Hepatocyte (in vitro differentiated cells): ENCODE measurements around the gene CLDN15. TPM values are rescaled to one million over a fixed set of nuclear protein-coding genes. Genes with fewer than 3 reads are reported as not detected.

Experiments
- DNase-seq: peaks from one replicate; pipeline ENCODE4 v3.0.0-alpha.2; 2016; ENCODE audit warnings: low spot score
- H2AFZ ChIP-seq: fragments of 200-600 bp; sonication (generic); 2 replicates; pipeline ENCODE4 v1.6.0; 2016; ENCODE audit warnings: antibody characterized with exemption, mild to moderate bottlenecking
- H3K27ac ChIP-seq: fragments of 200-600 bp; sonication (generic); 2 replicates; pipeline ENCODE4 v1.5.1; 2016; ENCODE audit warnings: mild to moderate bottlenecking
- H3K27me3 ChIP-seq: fragments of 200-600 bp; sonication (generic); 2 replicates; pipeline ENCODE4 v1.6.1; 2016
- H3K36me3 ChIP-seq: fragments of 200-600 bp; sonication (generic); replicated peaks from 2 replicates; pipeline ENCODE4 v1.5.1; 2016; ENCODE audit warnings: low read depth; ENCODE audit not compliant: insufficient read depth
- H3K4me1 ChIP-seq: fragments of 200-600 bp; sonication (generic); 2 replicates; pipeline ENCODE4 v1.5.1; 2016; ENCODE audit warnings: mild to moderate bottlenecking, moderate library complexity; ENCODE audit not compliant: insufficient read depth
- H3K4me2 ChIP-seq: fragments of 200-600 bp; sonication (generic); 2 replicates; pipeline ENCODE4 v1.6.0; 2016
- H3K4me3 ChIP-seq: fragments of 200-600 bp; sonication (generic); 2 replicates; pipeline ENCODE4 v1.5.1; 2016; ENCODE audit warnings: mild to moderate bottlenecking
- H3K79me2 ChIP-seq: fragments of 200-600 bp; sonication (generic); 2 replicates; pipeline ENCODE4 v1.6.0; 2017; ENCODE audit warnings: mild to moderate bottlenecking
- H3K9me2 ChIP-seq: fragments of 200-600 bp; sonication (generic); replicated peaks from 2 replicates; pipeline ENCODE4 v1.6.0; 2017; ENCODE audit warnings: mild to moderate bottlenecking; ENCODE audit not compliant: insufficient read depth
- H3K9me3 ChIP-seq: fragments of 200-600 bp; sonication (generic); 2 replicates; pipeline ENCODE4 v1.5.1; 2016; ENCODE audit warnings: low read depth, mild to moderate bottlenecking
- H4K20me1 ChIP-seq: fragments of 200-600 bp; sonication (generic); 2 replicates; pipeline ENCODE4 v1.6.0; 2016; ENCODE audit warnings: mild to moderate bottlenecking; ENCODE audit not compliant: insufficient read depth, poor library complexity, severe bottlenecking
- CTCF ChIP-seq: fragments of 200-600 bp; sonication (generic); IDR thresholded peaks from 2 replicates; pipeline ENCODE4 v1.5.1; 2016; ENCODE audit warnings: antibody characterized with exemption, mild to moderate bottlenecking; ENCODE audit not compliant: poor library complexity
- EZH2 ChIP-seq: fragments of 200-600 bp; sonication (generic); IDR thresholded peaks from 2 replicates; pipeline ENCODE4 v1.6.1; 2016; ENCODE audit warnings: antibody characterized with exemption, mild to moderate bottlenecking, borderline replicate concordance
- EZH2phosphoT487 ChIP-seq: fragments of 200-600 bp; sonication (generic); IDR thresholded peaks from one replicate; pipeline ENCODE4 v1.6.1; 2018; ENCODE audit warnings: antibody characterized with exemption, mild to moderate bottlenecking, low read depth, moderate library complexity; ENCODE audit not compliant: unreplicated experiment, severe bottlenecking
- WGBS: methylation state at CpG from one replicate; pipeline ENCODE4 v1.1.6; 2016; ENCODE audit warnings: low lambda C conversion rate; ENCODE audit errors: missing lambda C conversion rate; 5-methylcytosine and 5-hydroxymethylcytosine counted together
- polyA plus RNA-seq: library from polyadenylated mRNA; unstranded; fragments of >200 nt; fragmentation: Nextera tagmentation; extraction: Ambion mirVana; gene quantifications from 2 replicates; pipeline ENCODE4 v1.2.1, GENCODE V29; 2016
- total RNA-seq: library from RNA; depleted of rRNA; stranded (reverse); fragments of >200 nt; gene quantifications from 2 replicates; pipeline ENCODE4 v1.2.3, GENCODE V29; 2014

CLDN15 gene
- total and polyA plus RNA-seq, 2 experiments from 2014 or later, result 14.3 to 25.7 TPM

- no peaks in the 10 kb centered on the region for H3K4me1 ChIP-seq
- no peak overlapping the region for H3K4me2 ChIP-seq
- WGBS, result 88% methylated on average over 13 of the region's 14 CpGs
- H3K79me2 ChIP-seq, result no peaks in the 10 kb centered on the region
- H3K36me3 ChIP-seq, result no peaks in the 10 kb centered on the region
- no peak for DNase-seq
- peaks cover 30% of the 10 kb centered on the region for H3K27me3 ChIP-seq
- no peaks in the 10 kb centered on the region for H3K9me2 ChIP-seq
- no peak overlapping the region for H3K4me3 ChIP-seq
- H4K20me1 ChIP-seq, result no peaks in the 10 kb centered on the region
- H2AFZ ChIP-seq, result no peak overlapping the region
- no peak overlapping the region for H3K27ac ChIP-seq
- TF ChIP-seq EZH2 (no peak), CTCF (no peak), EZH2phosphoT487 (no peak)
- no peaks in the 10 kb centered on the region for H3K9me3 ChIP-seq
Measured at GRCh38 chr7:101198476-101198875, 39.1 kb downstream of the CLDN15 start.

DNA sequence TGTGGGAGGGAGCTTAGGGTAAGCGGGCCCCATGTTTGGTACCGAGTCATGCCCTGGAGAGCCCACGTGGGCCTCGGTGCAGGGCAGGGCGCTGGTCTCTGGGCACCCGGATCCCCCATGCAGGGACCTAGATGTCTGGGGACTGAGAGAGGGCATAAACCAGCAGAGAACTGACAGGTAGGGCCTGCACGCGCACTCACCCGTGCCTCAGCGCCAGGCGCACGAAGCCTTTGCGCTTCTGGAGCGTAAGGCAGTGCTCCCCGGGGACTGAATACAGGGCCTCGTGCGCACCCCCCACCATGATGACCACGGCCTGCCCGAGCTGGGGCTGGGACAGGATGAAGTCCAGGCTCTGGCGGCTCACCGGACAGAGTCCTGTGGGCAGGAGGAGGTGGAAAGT lies 39.6 kb downstream of the CLDN15 start:
- no peak overlapping the region for H3K4me2 ChIP-seq
- no peaks in the 10 kb centered on the region for H3K9me2 ChIP-seq
- no peak overlapping the region for H2AFZ ChIP-seq
- no peaks in the 10 kb centered on the region for H3K4me1 ChIP-seq
- no peak overlapping the region for H3K27ac ChIP-seq
- no peak overlapping the region for H3K4me3 ChIP-seq
- no peaks in the 10 kb centered on the region for H3K36me3 ChIP-seq
- H3K79me2 ChIP-seq, result no peaks in the 10 kb centered on the region
- peaks cover 26% of the 10 kb centered on the region for H3K27me3 ChIP-seq
- TF ChIP-seq EZH2, result no peak
- no peak for TF ChIP-seq CTCF
- no peak for TF ChIP-seq EZH2phosphoT487
- no peaks in the 10 kb centered on the region for H3K9me3 ChIP-seq
- DNase-seq, result no peak
- H4K20me1 ChIP-seq, result no peaks in the 10 kb centered on the region
- 92% methylated on average over 19 of the region's 21 CpGs for WGBS

DNA sequence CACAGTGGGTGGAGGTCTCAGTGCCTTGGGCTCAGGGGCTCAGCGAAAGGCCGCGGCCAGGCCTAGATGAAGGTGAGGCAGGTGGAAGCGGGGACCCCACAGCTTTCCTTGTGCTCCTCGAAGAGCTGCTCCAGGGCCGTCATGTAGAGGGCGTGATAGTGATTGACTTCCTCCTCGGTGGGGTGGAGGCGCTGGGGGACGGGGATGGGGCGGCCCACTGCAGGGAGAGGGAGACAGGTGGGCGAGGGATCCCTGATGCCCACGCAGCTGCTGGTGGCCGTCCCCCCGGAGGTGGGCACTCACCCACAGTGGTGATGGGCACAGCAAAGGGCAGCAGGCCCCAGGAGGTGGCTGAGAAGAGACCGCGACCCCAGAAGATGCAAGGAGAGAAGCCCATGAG lies 41.7 kb downstream of the CLDN15 start:
- WGBS, result 89% methylated on average over 10 of the region's 17 CpGs
- H2AFZ ChIP-seq, result no peak overlapping the region
- peaks cover 9% of the 10 kb centered on the region for H3K27me3 ChIP-seq
- H3K4me2 ChIP-seq, result no peak overlapping the region
- DNase-seq, result no peak
- H3K4me3 ChIP-seq, result no peak overlapping the region
- no peaks in the 10 kb centered on the region for H4K20me1 ChIP-seq
- no peaks in the 10 kb centered on the region for H3K79me2 ChIP-seq
- no peak overlapping the region for H3K27ac ChIP-seq
- H3K4me1 ChIP-seq, result peaks cover 4% of the 10 kb centered on the region
- H3K9me3 ChIP-seq, result no peaks in the 10 kb centered on the region
- no peaks in the 10 kb centered on the region for H3K36me3 ChIP-seq
- no peak for TF ChIP-seq EZH2
- no peak for TF ChIP-seq CTCF
- no peak for TF ChIP-seq EZH2phosphoT487
- no peaks in the 10 kb centered on the region for H3K9me2 ChIP-seq

- Histone ChIP-seq H3K4me1 (peaks cover 4% of the 10 kb centered on the region), H3K9me3 (no peaks in the 10 kb centered on the region), H3K4me2 (no peak overlapping the region), H3K27ac (no peak overlapping the region), H3K4me3 (no peak overlapping the region), H4K20me1 (no peaks in the 10 kb centered on the region), H3K36me3 (no peaks in the 10 kb centered on the region), H3K27me3 (no peaks in the 10 kb centered on the region), H3K9me2 (no peaks in the 10 kb centered on the region), H2AFZ (no peak overlapping the region), H3K79me2 (no peaks in the 10 kb centered on the region)
- DNase-seq, result no peak
- 86% methylated on average over 8 of the region's 8 CpGs for WGBS
- TF ChIP-seq CTCF (no peak), EZH2 (no peak), EZH2phosphoT487 (no peak)
Measured at GRCh38 chr7:101189109-101189508, 48.5 kb downstream of the CLDN15 start.
